ENCODE measurements around the gene FBXL13.

DNA sequence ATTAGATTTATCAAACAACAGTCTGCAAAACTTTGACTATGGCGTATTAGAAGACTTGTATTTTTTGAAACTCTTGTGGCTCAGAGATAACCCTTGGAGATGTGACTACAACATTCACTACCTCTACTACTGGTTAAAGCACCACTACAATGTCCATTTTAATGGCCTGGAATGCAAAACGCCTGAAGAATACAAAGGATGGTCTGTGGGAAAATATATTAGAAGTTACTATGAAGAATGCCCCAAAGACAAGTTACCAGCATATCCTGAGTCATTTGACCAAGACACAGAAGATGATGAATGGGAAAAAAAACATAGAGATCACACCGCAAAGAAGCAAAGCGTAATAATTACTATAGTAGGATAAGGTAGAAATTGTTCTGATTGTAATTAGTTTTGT is 130.4 kb downstream of the FBXL13 start:
- TF ChIP-seq, protein P1, sequence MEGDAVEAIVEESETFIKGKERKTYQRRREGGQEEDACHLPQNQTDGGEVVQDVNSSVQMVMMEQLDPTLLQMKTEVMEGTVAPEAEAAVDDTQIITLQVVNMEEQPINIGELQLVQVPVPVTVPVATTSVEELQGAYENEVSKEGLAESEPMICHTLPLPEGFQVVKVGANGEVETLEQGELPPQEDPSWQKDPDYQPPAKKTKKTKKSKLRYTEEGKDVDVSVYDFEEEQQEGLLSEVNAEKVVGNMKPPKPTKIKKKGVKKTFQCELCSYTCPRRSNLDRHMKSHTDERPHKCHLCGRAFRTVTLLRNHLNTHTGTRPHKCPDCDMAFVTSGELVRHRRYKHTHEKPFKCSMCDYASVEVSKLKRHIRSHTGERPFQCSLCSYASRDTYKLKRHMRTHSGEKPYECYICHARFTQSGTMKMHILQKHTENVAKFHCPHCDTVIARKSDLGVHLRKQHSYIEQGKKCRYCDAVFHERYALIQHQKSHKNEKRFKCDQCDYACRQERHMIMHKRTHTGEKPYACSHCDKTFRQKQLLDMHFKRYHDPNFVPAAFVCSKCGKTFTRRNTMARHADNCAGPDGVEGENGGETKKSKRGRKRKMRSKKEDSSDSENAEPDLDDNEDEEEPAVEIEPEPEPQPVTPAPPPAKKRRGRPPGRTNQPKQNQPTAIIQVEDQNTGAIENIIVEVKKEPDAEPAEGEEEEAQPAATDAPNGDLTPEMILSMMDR (IDR thresholded peaks at IDR 0.05) = no peak
- no peak for TF ChIP-seq REST (IDR thresholded peaks at IDR 0.05; ENCODE audit: insufficient read depth in 1 of 2, low read depth in 2 of 2, low read length in 1 of 2)
- no peak for TF ChIP-seq POLR2AphosphoS5 (IDR thresholded peaks at IDR 0.05; ENCODE audit: low read depth, low read length)
- no peak for TF ChIP-seq TCF7L2 (IDR thresholded peaks at IDR 0.05; ENCODE audit: low read depth, low read length)
